ENCODE measurements around the gene RALGPS1. TPM values are rescaled to one million over a fixed set of nuclear protein-coding genes. Genes with fewer than 3 reads are reported as not detected.
A peak's percentile ranks its signal among the peaks of the same experiment; 100 is the strongest.

Gene RALGPS1
- total and polyA plus RNA-seq, 2 of the 13 experiments (the other 11 are each of a cell fraction or from before 2014, with no cell fraction given): 3.7 to 6.5 TPM

GRCh38 chr9:127179633-127180441 lies 265.3 kb downstream of the RALGPS1 start:
- POLR2A ChIA-PET: no interaction called here
- peak; percentile 41 for ATAC-seq
- 43% methylated on average over 9 of the region's 15 CpGs for WGBS (ENCODE audit: low lambda C conversion rate)

More at GRCh38 chr9:127179633-127180441, 265.3 kb downstream of the RALGPS1 start:
- no peak overlapping the region for H3K4me3 ChIP-seq (replicated peaks in 1 of 3; ENCODE audit: insufficient read depth in 1 of 3, low read depth in 2 of 3, low read length in 3 of 3)
- no peak overlapping the region for H3K9ac ChIP-seq (ENCODE audit: insufficient read depth, low read depth, low read length)
- BruUV-seq (replicated peaks): no TSS peak
- peaks cover 14% of the 10 kb centered on the region for H3K4me1 ChIP-seq (ENCODE audit: insufficient read depth, low read length)
- TF ChIP-seq ZNF337 (CRISPR knock-in tag; IDR thresholded peaks at IDR 0.05; ENCODE audit: borderline replicate concordance, low read depth) (no peak), ZNF501 (CRISPR knock-in tag; IDR thresholded peaks at IDR 0.05) (0 out of 2 replicates have a peak, but pooled peaks have one; percentile 14), BCL6 (CRISPR knock-in tag; IDR thresholded peaks at IDR 0.05) (peak; percentile 87), MEF2D (CRISPR knock-in tag; IDR thresholded peaks at IDR 0.05) (0 out of 2 replicates have a peak, but pooled peaks have one; percentile 22), MNT (IDR thresholded peaks at IDR 0.05) (0 out of 2 replicates have a peak, but pooled peaks have one; percentile 4), ZFP36 (IDR thresholded peaks at IDR 0.05; ENCODE audit: borderline replicate concordance, low read depth, low read length, partially characterized antibody) (no peak), RARA (CRISPR knock-in tag; IDR thresholded peaks at IDR 0.05) (0 out of 2 replicates have a peak, but pooled peaks have one; percentile 15)
- H3K9me3 ChIP-seq (ENCODE audit: low read length): no peaks in the 10 kb centered on the region
- DNase-seq (ENCODE audit: low spot score) (no peak), FAIRE-seq (no peak)
- H3K4me2 ChIP-seq (ENCODE audit: low read depth, low read length): no peak overlapping the region
- CTCF ChIA-PET (ENCODE audit: low intra/inter-chr PET ratio, low total read pairs): no interaction called here
- H2AFZ ChIP-seq (ENCODE audit: low read length): no peak overlapping the region
- no peaks in the 10 kb centered on the region for H3K79me2 ChIP-seq (ENCODE audit: insufficient read depth, low read length)
- no peaks in the 10 kb centered on the region; a peak in 1 of 5 replicates for H3K27me3 ChIP-seq (ENCODE audit: control insufficient read depth in 1 of 2, insufficient read depth in 2 of 2, low read length in 2 of 2)
- no peaks in the 10 kb centered on the region for H3K36me3 ChIP-seq (replicated peaks in 1 of 2; ENCODE audit: control insufficient read depth in 1 of 2, insufficient read depth in 2 of 2, low read length in 2 of 2)
- intact Hi-C loops (cut with micrococcal nuclease; ENCODE audit: unreplicated experiment): no loop called here
- H4K20me1 ChIP-seq (ENCODE audit: insufficient read depth, low read length): no peaks in the 10 kb centered on the region
- H3K27ac ChIP-seq (ENCODE audit: extremely low read length, insufficient read depth, low read length): no peak overlapping the region
- in situ Hi-C loops (cut with HindIII; ENCODE audit: extremely low pct_ligation_motif_present, low pct_unique_long_range_greater_than_20kb): no loop called here

Data from HepG2 (cell line).